HG03457 (cell line): ENCODE results near the gene FARP2.
"Not testable (repeated sequence)": the region's sequence is repeated elsewhere in the genome, so short reads cannot be mapped to it uniquely, and the experiment has no call there.

Source experiments
- ATAC-seq: cut with Tn5 transposase; IDR thresholded peaks from one replicate; pipeline ENCODE4 v1.9.1; 2021; ENCODE audit warnings: moderate number of reproducible peaks; ENCODE audit not compliant: unreplicated experiment

The FARP2 gene

DNA sequence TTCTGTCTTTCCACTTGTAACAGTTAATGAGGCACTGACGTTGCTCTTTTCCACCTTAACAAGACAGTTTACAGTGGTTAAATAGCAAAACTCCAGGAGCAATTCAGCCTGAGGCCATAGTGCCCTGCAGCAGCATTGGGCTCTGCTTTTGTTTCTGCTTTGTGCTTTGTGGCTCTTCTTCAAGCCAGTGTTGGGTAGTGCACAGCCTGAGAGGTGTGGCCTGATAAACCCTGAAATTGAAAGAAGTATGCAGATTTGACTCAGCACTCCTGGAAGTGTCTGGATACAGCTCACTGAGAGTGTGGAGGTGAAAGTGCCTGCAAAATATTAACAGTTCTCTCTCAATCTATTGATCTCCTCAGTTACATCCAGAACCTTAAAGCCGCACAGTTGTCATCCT lies 89.3 kb downstream of the FARP2 start:
- ATAC-seq, result no peak

DNA sequence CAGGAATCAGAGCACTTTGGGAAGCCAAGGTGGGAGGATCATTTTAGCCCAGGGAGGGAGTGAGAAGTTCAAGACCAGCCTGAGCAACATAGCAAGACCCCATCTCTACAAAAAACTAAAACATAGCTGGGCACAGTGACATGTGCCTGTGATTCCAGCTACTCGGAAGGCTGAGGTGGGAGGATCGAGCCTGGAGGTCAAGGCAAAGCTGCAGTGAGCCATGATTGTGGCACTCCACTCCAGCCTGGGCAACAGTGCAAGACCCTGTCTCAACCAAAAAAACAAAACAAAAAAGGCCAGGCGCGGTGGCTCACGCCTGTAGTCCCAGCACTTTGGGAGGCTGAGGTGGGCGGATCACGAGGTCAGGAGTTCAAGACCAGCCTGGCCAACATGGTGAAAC lies 94.0 kb downstream of the FARP2 start:
- ATAC-seq, result not testable (repeated sequence)

DNA sequence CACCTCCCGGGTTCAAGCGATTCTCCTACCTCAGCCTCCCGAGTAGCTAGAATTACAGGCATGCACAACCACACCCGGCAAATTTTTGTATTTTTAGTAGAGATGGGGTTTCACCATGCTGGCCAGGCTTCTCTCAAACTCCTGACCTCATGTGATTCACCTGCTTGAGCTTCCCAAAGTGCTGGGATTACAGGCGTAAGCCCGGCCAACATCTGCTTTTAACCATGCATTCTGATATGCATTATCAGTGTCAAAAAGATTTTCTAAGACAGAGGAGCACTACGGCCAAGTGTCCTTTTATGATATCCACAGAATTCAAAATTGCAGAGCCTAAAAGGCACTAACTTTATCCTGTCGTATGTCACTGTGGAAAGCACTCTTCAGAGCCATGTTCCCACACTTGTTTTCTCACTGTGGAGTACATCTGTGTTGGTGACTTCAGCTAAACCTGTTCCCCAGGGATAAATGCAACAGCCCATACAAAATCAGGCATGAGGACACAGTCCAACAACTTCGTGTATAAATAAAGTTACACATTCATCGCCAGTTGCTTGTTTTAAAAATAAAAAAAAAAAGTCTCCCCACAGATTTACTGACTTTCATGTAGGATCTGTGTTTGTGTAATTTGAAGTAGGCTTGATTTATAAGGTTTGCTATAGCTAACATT lies 95.9 kb downstream of the FARP2 start:
- ATAC-seq, result no peak

DNA sequence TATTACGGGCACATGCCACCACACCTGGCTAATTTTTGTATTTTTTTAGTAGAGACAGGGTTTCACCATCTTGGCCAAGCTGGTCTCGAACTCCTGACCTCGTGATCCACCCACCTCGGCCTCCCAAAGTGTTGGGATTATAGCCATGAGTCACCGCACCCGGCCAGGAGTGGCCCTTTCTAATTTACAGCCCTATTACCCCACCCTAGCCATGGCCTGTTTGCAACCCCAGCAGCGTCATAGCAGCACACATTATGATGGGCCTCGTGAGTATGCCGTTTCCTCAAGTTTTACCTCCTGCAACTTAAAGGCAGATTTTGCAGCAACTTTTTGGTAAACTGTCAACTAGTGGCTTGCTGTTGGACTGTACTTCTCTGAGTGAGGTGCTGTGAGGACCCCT lies 97.8 kb downstream of the FARP2 start:
- not testable (repeated sequence) for ATAC-seq

DNA sequence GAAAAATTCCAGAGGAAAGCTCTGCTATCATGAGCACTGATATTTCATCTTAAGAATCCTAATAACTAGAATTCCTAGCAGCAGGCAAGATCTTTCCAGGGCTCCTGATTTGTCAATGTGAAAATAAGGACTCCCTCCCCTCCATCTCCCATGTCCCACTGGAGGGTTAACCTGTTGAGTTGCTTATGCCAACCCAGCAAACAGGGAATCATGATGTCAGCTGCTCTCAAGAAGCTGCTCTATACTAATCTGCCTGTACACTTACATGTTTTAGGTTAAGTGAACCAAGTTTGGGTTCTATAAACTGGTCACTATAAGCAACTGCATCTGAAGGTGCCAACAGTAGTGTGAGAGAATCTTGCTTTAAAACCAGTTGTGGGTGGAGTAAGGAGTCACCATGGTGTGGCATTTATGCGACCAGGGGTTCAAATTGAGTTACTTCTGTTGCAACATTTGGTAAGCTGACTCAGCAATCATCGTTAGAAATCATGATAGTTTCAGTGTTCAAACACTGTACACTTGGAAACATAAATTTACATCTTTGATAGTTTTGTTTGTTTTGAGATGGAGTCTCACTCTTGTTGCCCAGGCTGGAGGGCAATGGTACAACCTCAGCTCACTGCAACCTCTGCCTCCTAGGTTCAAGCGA lies 98.9 kb downstream of the FARP2 start:
- no peak for ATAC-seq

DNA sequence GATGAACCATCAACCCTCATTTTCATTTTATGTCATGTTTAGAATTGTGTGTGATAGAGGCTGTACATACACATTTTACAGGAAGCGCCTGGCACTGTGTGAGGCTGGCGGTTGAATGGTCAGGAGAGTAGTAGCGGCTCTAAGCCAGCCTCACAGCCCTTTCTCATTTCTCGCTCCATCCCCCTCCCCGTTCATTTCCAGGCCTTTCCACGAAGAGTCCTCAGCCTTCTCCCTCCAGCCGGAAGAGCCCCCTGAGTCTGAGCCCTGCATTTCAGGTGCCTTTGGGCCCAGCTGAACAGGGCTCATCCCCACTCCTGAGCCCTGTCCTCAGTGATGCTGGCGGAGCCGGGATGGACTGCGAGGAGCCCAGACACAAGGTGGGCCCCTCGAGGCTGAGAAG lies 100.5 kb downstream of the FARP2 start:
- ATAC-seq, result no peak

DNA sequence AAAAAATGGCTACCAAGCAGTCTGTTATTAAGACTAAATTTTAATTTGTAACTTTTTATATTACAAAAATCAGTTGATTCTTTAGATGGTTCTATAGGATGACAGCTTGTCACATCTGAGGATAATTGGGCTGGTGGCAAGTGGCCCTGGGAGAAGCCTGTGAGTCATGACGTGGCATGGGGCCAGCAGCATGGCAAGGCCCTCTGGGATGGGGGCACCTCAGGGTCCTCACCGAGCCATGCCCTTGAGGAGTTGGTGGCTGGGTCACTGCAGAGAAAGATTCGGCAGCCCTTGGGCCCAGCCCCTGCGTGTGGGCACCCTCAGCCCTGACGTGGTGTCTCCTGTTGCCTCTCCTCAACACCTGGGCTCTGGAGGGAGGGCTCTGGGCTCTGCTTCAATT lies 102.6 kb downstream of the FARP2 start:
- ATAC-seq, result no peak

DNA sequence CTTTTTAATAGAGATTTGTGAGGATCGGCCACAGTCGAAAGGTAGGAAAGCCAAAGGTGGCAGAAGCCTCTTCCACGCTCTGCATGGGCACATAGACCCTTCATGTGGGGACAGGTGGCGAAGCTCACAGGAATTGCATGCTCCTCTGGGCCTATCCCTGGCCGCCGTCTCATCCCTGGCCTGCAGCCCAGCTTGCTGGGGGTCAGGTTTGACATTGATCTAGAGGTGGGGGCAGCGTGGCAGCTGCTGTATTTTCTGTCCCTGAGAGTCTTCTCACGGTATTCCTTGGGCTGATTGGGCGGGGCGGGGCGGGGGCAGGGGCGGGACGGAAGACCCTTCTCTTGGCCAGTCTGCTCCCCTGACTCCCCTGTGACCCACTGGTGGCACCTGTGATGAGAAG lies 103.4 kb downstream of the FARP2 start:
- ATAC-seq, result no peak

DNA sequence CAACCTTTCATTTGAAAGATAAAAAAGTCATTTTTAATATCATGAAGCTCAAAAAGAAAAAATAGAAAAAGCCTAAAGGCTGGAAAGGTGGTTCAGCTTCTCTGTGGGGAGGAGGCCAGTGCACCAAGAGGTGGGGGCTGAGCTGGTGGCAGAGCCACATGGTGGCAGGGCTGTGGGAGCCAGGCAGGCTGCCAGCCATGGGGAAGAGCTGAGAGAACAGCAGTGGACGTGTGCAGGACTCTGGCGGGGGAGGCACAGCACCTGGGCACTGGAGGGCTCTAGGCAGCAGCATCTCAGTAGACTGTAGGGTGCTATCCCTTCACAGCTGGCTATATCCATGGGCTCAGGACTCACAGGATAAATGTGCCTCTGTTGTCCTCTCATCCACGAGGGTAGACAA lies 104.5 kb downstream of the FARP2 start:
- no peak for ATAC-seq

DNA sequence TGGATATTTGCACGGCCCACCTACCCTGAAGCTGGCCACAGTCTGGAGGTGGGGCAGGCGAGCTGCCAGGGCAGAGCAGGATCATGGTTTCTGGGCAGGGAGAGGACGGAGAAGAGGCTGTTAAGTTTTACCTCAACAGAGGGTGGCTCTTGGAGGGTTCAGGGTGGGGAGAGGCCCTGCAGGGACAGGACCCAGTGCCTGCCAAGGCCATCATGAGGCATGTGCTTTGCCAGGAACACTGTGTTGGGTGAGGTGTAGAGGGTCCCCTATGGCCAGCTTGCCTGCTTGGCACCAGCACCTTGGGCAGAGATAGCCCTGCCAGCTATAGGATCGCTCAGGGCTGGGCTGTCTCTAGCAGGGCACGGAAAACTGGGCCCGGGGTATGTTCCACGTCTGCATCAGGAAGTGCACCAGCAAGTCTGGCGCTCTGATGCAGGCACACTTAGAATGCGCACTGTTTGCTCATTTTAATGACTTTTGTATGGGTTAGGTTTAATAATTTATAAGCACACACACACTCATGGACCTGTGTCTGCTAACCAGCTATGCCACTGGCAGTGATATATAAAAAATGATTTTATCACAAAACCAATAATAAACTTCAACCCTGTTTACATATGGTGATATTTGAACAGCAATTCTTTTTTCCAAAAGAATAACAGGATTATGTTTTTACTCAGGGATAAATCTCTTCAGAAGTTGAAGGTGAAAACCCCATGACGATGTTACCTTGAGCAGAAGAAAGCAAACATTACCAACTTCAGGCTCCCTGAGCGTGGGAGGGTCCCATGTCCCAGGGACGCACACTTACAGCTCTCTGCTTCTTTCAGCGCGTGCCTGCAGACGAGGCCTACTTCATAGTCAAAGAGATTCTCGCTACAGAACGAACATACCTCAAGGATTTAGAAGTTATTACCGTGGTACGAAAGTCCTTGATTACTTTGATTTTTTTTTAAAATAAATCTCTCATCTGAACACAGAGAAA lies 105.9 kb downstream of the FARP2 start:
- no peak for ATAC-seq

DNA sequence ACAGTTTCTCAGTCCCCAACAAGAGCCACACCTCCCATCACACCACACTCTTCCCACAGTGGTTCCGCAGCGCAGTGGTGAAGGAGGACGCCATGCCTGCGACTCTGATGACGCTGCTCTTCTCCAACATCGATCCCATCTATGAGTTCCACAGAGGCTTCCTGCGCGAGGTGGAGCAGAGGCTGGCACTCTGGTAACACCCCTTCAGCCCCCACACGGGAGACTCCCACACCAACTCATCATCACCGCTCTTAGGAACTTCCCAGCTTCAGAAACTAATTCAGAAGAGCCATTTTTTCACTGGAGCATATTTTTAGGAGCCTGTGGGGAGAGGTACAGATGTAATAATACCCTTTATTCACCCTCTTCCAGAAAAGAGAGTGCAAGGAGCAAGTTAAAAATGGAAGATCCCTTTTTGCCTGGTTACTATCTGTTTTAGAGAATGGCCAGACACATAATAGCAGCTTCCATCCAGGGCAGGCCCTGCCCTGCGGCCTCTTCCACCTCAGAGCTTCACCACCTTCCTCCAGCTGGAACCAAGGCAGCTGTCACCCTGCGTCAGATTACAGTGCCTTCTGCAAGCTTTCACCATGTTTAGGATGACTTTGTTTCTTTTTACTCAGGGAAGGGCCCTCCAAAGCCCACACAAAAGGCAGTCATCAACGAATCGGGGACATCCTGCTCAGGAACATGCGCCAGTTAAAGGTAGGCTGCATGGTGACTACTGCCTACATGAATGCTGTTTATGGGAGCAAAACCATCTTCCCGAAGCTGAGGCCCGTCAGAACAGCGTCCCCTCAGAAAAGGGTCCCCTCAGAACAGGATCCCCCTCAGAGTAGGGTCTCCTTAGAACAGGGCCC lies 107.4 kb downstream of the FARP2 start:
- no peak for ATAC-seq

DNA sequence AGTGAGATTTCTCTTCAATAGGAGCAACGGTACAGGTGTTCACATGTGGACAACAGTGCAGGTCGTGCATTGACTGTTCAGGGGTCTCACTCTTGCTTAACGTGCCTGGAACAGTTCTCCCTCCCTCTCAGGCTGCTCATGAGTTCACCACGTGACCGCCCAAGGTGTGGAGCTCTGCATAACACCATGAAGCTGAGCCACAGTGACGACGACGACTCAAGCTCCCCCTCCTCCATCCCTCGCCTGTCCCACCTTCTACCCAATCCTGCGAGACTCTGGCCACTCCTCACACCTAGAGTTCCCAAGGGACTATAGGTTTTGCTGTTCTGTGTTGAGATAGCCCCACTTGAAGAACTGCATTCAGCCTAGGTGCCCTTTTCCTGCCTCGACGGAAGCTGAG lies 109.5 kb downstream of the FARP2 start:
- ATAC-seq, result no peak

DNA sequence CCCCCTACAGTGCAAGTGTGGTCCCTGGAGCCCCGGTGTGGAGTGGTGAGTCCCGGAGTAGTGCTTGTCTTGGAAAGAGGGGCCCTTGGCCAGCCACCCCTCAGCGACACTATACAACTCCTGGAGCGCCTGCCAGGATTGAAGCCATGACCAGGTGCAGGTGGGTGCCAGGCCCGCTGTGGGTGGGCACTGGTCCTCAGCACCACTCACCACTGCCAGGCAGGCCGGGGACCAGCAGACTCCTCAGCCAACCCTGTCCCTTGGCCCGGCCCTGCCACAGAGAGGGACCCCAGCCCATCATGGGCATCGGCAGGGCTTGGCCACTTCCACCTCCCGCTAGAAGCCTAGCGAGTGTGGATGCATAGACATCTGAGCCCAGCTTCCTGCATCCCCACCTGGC lies 110.1 kb downstream of the FARP2 start:
- ATAC-seq, result no peak

DNA sequence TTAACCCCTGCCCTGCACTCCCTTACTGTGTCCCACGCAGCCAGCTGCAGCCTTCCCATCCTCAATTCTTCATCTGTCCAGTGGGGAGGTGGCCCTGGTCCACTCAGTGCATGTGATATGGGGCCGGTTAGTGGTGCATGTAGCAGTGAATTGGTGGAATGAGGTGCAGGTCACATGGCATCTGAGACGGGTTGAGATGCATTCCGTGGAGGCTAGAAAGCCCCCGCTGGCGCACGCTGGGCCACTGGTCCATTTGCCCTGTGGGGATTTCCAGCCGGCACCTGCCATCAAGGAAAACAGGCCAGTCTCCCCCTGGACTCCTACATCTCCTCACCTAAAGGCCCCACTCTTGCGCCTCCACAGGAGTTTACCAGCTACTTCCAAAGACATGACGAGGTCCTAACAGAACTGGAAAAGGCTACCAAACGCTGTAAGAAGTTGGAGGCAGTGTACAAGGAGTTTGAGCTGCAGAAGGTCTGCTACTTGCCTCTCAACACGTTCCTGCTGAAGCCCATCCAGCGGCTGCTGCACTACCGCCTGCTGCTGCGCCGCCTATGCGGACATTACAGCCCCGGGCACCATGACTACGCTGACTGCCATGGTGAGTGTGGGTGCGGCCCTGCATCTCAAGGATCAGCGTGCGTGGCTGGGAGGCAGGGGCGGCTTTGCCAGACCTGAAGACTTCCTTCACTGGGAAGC lies 111.8 kb downstream of the FARP2 start:
- no peak for ATAC-seq

DNA sequence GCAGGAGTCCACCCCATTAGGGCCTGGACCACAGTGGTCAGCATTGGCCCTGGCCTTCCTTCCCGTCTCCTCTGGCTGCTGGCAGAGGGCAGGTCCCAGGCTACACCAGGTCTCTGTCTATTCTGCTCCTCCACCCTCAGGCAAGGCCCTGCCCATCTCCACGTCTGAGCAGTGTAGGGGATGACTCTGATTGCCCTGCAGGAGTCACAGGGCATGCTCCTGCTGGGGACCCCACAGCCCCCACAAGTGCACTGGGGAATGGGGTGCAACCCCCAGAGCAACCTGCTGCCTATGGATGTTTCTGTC lies 112.3 kb downstream of the FARP2 start:
- no peak for ATAC-seq

DNA sequence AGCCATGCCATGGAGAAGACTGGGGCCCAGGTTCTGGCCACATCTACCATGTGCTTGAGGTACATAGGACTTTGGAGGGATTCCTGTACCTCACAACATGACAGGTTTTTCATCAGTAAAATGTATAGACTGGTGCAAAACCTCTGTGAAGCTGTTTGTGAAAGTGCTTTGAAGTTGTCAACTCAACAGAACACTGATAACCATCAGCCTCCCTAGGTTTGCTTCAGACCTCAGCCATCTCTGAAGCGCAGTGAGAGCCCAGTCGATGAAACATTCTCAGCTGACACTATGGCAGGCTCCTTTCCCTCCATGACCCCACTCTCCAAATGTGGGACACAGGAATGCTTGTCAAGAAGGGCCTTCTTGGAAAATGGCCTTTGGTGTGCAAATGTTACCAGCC lies 113.7 kb downstream of the FARP2 start:
- ATAC-seq, result no peak

DNA sequence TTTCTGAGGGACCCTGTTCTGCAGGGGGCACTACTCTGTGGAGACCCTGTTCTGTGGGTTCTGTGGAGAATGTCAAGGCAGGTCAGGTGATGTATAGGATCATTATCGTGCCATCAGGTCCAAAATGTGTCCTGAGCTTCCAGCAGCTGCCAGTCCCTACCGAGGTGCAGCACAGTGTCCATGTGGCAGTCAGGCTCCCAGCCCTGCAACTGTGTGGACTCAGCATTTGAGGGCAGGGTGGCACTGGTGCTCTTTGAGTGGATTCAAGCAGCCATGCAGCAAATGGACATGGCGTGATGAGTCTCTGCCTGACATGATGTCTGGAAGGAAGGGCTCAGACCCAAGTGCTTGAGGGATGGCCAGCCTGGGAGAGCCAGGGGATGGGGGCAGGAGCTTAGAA lies 117.3 kb downstream of the FARP2 start:
- no peak for ATAC-seq

DNA sequence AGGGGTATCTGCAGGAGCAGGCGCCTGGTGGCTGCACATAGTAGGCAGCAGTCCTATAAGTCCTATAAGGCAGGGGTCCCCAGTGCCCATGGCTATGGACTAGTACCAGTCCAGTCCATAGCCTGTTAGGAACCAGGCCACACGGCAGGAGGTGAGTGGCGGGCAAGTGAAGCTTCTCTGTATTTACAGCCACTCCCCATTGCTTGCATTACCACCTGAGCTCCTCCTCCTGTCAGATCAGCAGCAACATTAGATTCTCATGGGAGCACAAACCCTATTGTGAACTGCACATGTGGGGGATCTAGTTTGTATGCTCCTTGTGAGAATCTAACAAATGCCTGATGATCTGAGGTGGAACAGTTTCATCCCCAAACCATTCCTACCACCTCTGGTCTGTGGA lies 119.2 kb downstream of the FARP2 start:
- ATAC-seq, result no peak

DNA sequence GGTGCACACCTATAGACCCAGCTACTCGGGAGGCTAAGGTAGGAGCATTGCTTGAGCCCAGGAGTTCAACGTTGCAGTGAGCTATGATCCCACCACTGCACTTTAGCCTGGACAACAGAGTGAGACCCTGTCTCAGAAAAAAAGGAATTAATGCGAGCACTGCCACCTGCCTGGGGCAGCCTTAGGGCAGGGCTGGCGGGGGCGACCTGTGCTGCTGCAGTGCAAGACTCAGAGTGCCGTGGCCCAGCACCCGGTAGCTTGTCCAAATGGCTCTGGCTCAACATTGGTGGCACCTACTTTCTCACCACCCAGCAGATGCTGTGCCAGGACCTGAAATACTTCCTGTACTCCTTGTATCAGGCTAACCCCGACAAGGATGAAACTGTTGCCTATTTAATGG lies 122.1 kb downstream of the FARP2 start:
- no peak for ATAC-seq
